Activated CD8-positive, alpha-beta T cell treated with anti-CD3 and anti-CD28 coated beads for 36 hours (primary cell): Measurements from ENCODE around the gene KEAP1. TPM values are rescaled to one million over a fixed set of nuclear protein-coding genes. Genes with fewer than 3 reads are reported as not detected.

Source experiments
- ATAC-seq: fragments of 200-7000 bp; cut with Tn5 transposase; one replicate; pipeline ENCODE4 v1.10.0; 2021; ENCODE audit warnings: mild to moderate bottlenecking, moderate library complexity
- CTCF ChIA-PET: fragments of 350-600 bp; sonication (Branson Sonifier 250); formaldehyde crosslinking; loops from one replicate; lab custom pipeline; 2021; ENCODE audit warnings: antibody characterized with exemption; lab: Charles Lee
- POLR2A ChIA-PET: fragments of 350-600 bp; sonication (Branson Sonifier 250); formaldehyde crosslinking; loops from one replicate; lab custom pipeline; 2021; ENCODE audit warnings: antibody characterized with exemption; lab: Charles Lee
- DNase-seq: peaks from one replicate; pipeline ENCODE4 v3.0.0-alpha.2; 2020
- H3K27ac Mint-ChIP-seq: one replicate; pipeline ENCODE4 v1.8.0; 2021; ENCODE audit warnings: mild to moderate bottlenecking, mixed read lengths
- H3K27me3 Mint-ChIP-seq: one replicate; pipeline ENCODE4 v1.8.0; 2021; ENCODE audit warnings: mixed read lengths
- H3K36me3 Mint-ChIP-seq: one replicate; pipeline ENCODE4 v1.8.0; 2021; ENCODE audit warnings: low read depth, mixed read lengths
- H3K4me1 Mint-ChIP-seq: one replicate; pipeline ENCODE4 v1.8.0; 2021; ENCODE audit warnings: low read depth, mixed read lengths
- H3K4me3 Mint-ChIP-seq: one replicate; pipeline ENCODE4 v1.8.0; 2021; ENCODE audit warnings: mild to moderate bottlenecking, moderate library complexity, mixed read lengths
- H3K9me3 Mint-ChIP-seq: one replicate; pipeline ENCODE4 v1.8.0; 2021; ENCODE audit warnings: mixed read lengths
- CTCF ChIP-seq: fragments of 200-600 bp; IDR thresholded peaks from one replicate; pipeline ENCODE4 v1.8.0; 2022; ENCODE audit warnings: antibody characterized with exemption, mild to moderate bottlenecking
- intact Hi-C: fragments of 100-400 bp; cut with micrococcal nuclease; formaldehyde crosslinking; loops from one replicate; pipeline ENCODE4 v1.10.0; 2022
- microRNA-seq: library from miRNA; unstranded; fragments of <30 nt; microRNA quantifications from one replicate; pipeline ENCODE4 v1.2.0, GENCODE V29; 2022; ENCODE audit warnings: borderline microRNAs expressed, borderline replicate concordance
- total RNA-seq, 2 experiments: library from RNA; stranded (reverse); gene quantifications; one replicate each; pipeline ENCODE4 v1.2.3, GENCODE V29; 2021

Gene KEAP1
- total RNA-seq, 2 experiments from 2014 or later: 44.7 to 55.0 TPM

- DNase-seq (no peak), ATAC-seq (no peak)
- TF ChIP-seq CTCF: no peak
- H3K27ac Mint-ChIP-seq: no peak overlapping the region
- H3K36me3 Mint-ChIP-seq: peaks cover 10% of the 10 kb centered on the region
- ChIA-PET POLR2A (interaction anchor here (0.5 kb wide), 1 partner anchor 103 kb away, joined by 3 read pairs; no protein-coding TSS in a partner anchor), CTCF (interaction anchor here (1.0 to 2.0 kb wide), 2 partner anchors 14 to 61 kb away, joined by 3 to 5 read pairs; no protein-coding TSS in a partner anchor)
- H3K4me1 Mint-ChIP-seq: peaks cover 6% of the 10 kb centered on the region
- H3K27me3 Mint-ChIP-seq: no peaks in the 10 kb centered on the region
- H3K9me3 Mint-ChIP-seq: no peaks in the 10 kb centered on the region
- no peak overlapping the region for H3K4me3 Mint-ChIP-seq
- intact Hi-C loops: no loop called here
These were observed 52.8 kb downstream of the KEAP1 start for GRCh38 chr19:10450191-10450852.

- ChIA-PET POLR2A (no interaction called here), CTCF (interaction anchor here (1.3 kb wide), 1 partner anchor 45 kb away, joined by 3 read pairs; no protein-coding TSS in a partner anchor)
- Mint-ChIP-seq H3K27ac (no peak overlapping the region), H3K4me1 (peaks cover 6% of the 10 kb centered on the region), H3K36me3 (peaks cover 10% of the 10 kb centered on the region), H3K4me3 (no peak overlapping the region), H3K27me3 (no peaks in the 10 kb centered on the region), H3K9me3 (no peaks in the 10 kb centered on the region)
- no peak for TF ChIP-seq CTCF
- ATAC-seq (no peak), DNase-seq (no peak)
- intact Hi-C loops: no loop called here
These were observed 54.1 kb downstream of the KEAP1 start for GRCh38 chr19:10449037-10449436.

GRCh38 chr19:10442698-10443097 lies 60.5 kb downstream of the KEAP1 start:
- CTCF ChIA-PET: interaction anchor here (1.2 to 1.3 kb wide), 2 partner anchors 12 to 41 kb away, joined by 3 to 5 read pairs; no protein-coding TSS in a partner anchor
- Mint-ChIP-seq H3K36me3 (no peaks in the 10 kb centered on the region), H3K4me3 (no peak overlapping the region), H3K27ac (no peak overlapping the region), H3K27me3 (no peaks in the 10 kb centered on the region), H3K4me1 (no peaks in the 10 kb centered on the region), H3K9me3 (no peaks in the 10 kb centered on the region)
- POLR2A ChIA-PET: interaction anchor here (0.8 kb wide), 1 partner anchor 14 kb away, joined by 3 read pairs; no protein-coding TSS in a partner anchor
- no peak for ATAC-seq
- DNase-seq: no peak
- intact Hi-C loops: no loop called here
- no peak for TF ChIP-seq CTCF

GRCh38 chr19:10439588-10439987 lies 63.6 kb downstream of the KEAP1 start:
- ATAC-seq: no peak
- ChIA-PET POLR2A (no interaction called here), CTCF (interaction anchor here (1.0 kb wide), 1 partner anchor 80 kb away, joined by 3 read pairs; no protein-coding TSS in a partner anchor)

More at GRCh38 chr19:10439588-10439987, 63.6 kb downstream of the KEAP1 start:
- H3K27ac Mint-ChIP-seq: no peak overlapping the region
- no peaks in the 10 kb centered on the region for H3K36me3 Mint-ChIP-seq
- H3K9me3 Mint-ChIP-seq: no peaks in the 10 kb centered on the region
- no peak for TF ChIP-seq CTCF
- no peak overlapping the region for H3K4me3 Mint-ChIP-seq
- peaks cover 3% of the 10 kb centered on the region for H3K4me1 Mint-ChIP-seq
- intact Hi-C loops: no loop called here
- H3K27me3 Mint-ChIP-seq: no peaks in the 10 kb centered on the region
- no peak for DNase-seq

Small RNA genes within 50 kb of the gene (microRNA-seq; reads per million reads assigned to microRNA genes)
- not detected for gene MIR1238

Other genes with a start within 250 kb of the KEAP1 start
- gene ICAM1, start 232.2 kb downstream of the KEAP1 start, total RNA-seq: 10 to 100 TPM; 35.5 to 37.2 TPM
- under 1 TPM; 0.36 to 0.54 TPM for gene ICAM4, start 216.4 kb downstream of the KEAP1 start, total RNA-seq
- 1 to 10 TPM; 5.0 to 5.3 TPM for gene ICAM5, start 213.4 kb downstream of the KEAP1 start, total RNA-seq
- gene ZGLP1, start 193.5 kb downstream of the KEAP1 start, total RNA-seq: 1 to 10 TPM; 3.2 to 3.7 TPM
- 10 to 100 TPM in 1 of 2 experiments, 1 to 10 TPM in 1; 8.1 to 14.3 TPM for gene FDX2, start 187.3 kb downstream of the KEAP1 start, total RNA-seq
- 100 to 1,000 TPM; 105 to 111 TPM for gene RAVER1, start 169.8 kb downstream of the KEAP1 start, total RNA-seq
- 100 to 1,000 TPM; 106 to 107 TPM for gene ICAM3, start 163.7 kb downstream of the KEAP1 start, total RNA-seq
- gene TYK2, start 122.8 kb downstream of the KEAP1 start, total RNA-seq: 100 to 1,000 TPM; 143 TPM
- 100 to 1,000 TPM; 236 to 238 TPM for gene CDC37, start 99.8 kb downstream of the KEAP1 start, total RNA-seq
- 10 to 100 TPM; 24.6 to 25.5 TPM for gene PDE4A, start 82.8 kb downstream of the KEAP1 start, total RNA-seq
- gene S1PR5, start 14.1 kb upstream of the KEAP1 start, total RNA-seq: 1 to 10 TPM in 1 of 2 experiments, under 1 TPM in 1; 0.81 to 1.1 TPM
- 10 to 100 TPM; 21.7 to 22.5 TPM for gene ATG4D, start 40.5 kb upstream of the KEAP1 start, total RNA-seq
- 10 to 100 TPM; 50.0 to 58.3 TPM for gene KRI1, start 62.7 kb upstream of the KEAP1 start, total RNA-seq
- 10 to 100 TPM; 62.1 to 67.1 TPM for gene CDKN2D, start 65.6 kb upstream of the KEAP1 start, total RNA-seq
- not detected for gene AP1M2, start 84.0 kb upstream of the KEAP1 start, total RNA-seq
- 10 to 100 TPM; 66.0 to 71.4 TPM for gene SLC44A2, start 122.2 kb upstream of the KEAP1 start, total RNA-seq
- gene ILF3, start 151.0 kb upstream of the KEAP1 start, total RNA-seq: 100 to 1,000 TPM; 435 to 450 TPM
- gene QTRT1, start 198.1 kb upstream of the KEAP1 start, total RNA-seq: 10 to 100 TPM; 56.8 to 61.8 TPM
- 100 to 1,000 TPM; 151 to 153 TPM for gene DNM2, start 214.7 kb upstream of the KEAP1 start, total RNA-seq